Astrocyte (in vitro differentiated cells and primary cell): Measurements from ENCODE around the gene GREB1L. TPM values are rescaled to one million over a fixed set of nuclear protein-coding genes. Genes with fewer than 3 reads are reported as not detected.

ENCODE experiments used
- DNase-seq: peaks from one replicate; pipeline ENCODE4 v3.0.0-alpha.2; 2010; ENCODE audit warnings: low read depth
- FAIRE-seq: peaks from 2 replicates; lab custom pipeline; 2011; peaks lifted over from hg19 to GRCh38; lab: Jason Lieb, UNC
- H2AFZ ChIP-seq: 2 replicates; pipeline ENCODE4 v1.6.0; 2012; ENCODE audit warnings: low read depth, low read length, inconsistent platforms
- H3K27ac ChIP-seq: 2 replicates; pipeline ENCODE4 v1.5.1; 2011; ENCODE audit warnings: low read depth, low read length, inconsistent platforms
- H3K27me3 ChIP-seq: 2 replicates; pipeline ENCODE4 v1.6.0; 2011; ENCODE audit warnings: low read length, inconsistent platforms; ENCODE audit not compliant: insufficient read depth
- H3K36me3 ChIP-seq: 2 replicates; pipeline ENCODE4 v1.5.1; 2011; ENCODE audit warnings: low read length, inconsistent platforms; ENCODE audit not compliant: insufficient read depth
- H3K4me1 ChIP-seq: 2 replicates; pipeline ENCODE4 v1.5.1; 2011; ENCODE audit warnings: low read length, inconsistent platforms; ENCODE audit not compliant: insufficient read depth
- H3K4me2 ChIP-seq: 2 replicates; pipeline ENCODE4 v1.6.0; 2012; ENCODE audit warnings: low read length, inconsistent platforms
- H3K4me3 ChIP-seq: 2 replicates; pipeline ENCODE4 v1.5.1; 2011; ENCODE audit warnings: low read depth, mild to moderate bottlenecking, low read length, inconsistent platforms; ENCODE audit not compliant: insufficient read depth
- H3K79me2 ChIP-seq: 2 replicates; pipeline ENCODE4 v1.6.0; 2012; ENCODE audit warnings: mild to moderate bottlenecking, low read length, inconsistent platforms; ENCODE audit not compliant: insufficient read depth
- H3K9ac ChIP-seq: 2 replicates; pipeline ENCODE4 v1.6.0; 2012; ENCODE audit warnings: mild to moderate bottlenecking, low read length, inconsistent platforms
- H3K9me3 ChIP-seq: 2 replicates; pipeline ENCODE4 v1.5.1; 2012; ENCODE audit warnings: low read depth, mild to moderate bottlenecking, low read length, inconsistent platforms; ENCODE audit not compliant: insufficient read depth
- H4K20me1 ChIP-seq: 2 replicates; pipeline ENCODE4 v1.6.0; 2012; ENCODE audit warnings: low read length, inconsistent platforms; ENCODE audit not compliant: insufficient read depth
- H3K27ac Mint-ChIP-seq: one replicate; pipeline ENCODE4 v1.8.0; 2021; ENCODE audit warnings: mild to moderate bottlenecking, mixed read lengths; ENCODE audit not compliant: unreplicated experiment
- H3K27me3 Mint-ChIP-seq: one replicate; pipeline ENCODE4 v1.8.0; 2021; ENCODE audit warnings: low read depth, mixed read lengths; ENCODE audit not compliant: unreplicated experiment
- H3K36me3 Mint-ChIP-seq: one replicate; pipeline ENCODE4 v1.8.0; 2021; ENCODE audit warnings: low read depth, mixed read lengths; ENCODE audit not compliant: unreplicated experiment
- H3K4me1 Mint-ChIP-seq: one replicate; pipeline ENCODE4 v1.8.0; 2021; ENCODE audit warnings: low read depth, mixed read lengths; ENCODE audit not compliant: unreplicated experiment
- H3K4me3 Mint-ChIP-seq: one replicate; pipeline ENCODE4 v1.8.0; 2021; ENCODE audit warnings: mild to moderate bottlenecking, moderate library complexity, mixed read lengths; ENCODE audit not compliant: unreplicated experiment
- H3K9me3 Mint-ChIP-seq: one replicate; pipeline ENCODE4 v1.8.0; 2021; ENCODE audit warnings: mild to moderate bottlenecking, mixed read lengths; ENCODE audit not compliant: unreplicated experiment
- CTCF ChIP-seq: IDR thresholded peaks from 2 replicates; pipeline ENCODE4 v1.5.1; 2011; ENCODE audit warnings: low read depth, mild to moderate bottlenecking, inconsistent platforms, low read length, moderate library complexity; ENCODE audit not compliant: insufficient read depth
- EZH2 ChIP-seq: IDR thresholded peaks from 2 replicates; pipeline ENCODE4 v1.6.1; 2012; ENCODE audit warnings: mild to moderate bottlenecking, low read length, inconsistent platforms; ENCODE audit not compliant: insufficient read depth
- total RNA-seq: library from RNA; stranded (reverse); gene quantifications from 2 replicates; pipeline ENCODE4 v1.2.1, GENCODE V29; 2021

GREB1L gene
- total RNA-seq, 1 donor from 2014 or later = 16.2 TPM

DNA sequence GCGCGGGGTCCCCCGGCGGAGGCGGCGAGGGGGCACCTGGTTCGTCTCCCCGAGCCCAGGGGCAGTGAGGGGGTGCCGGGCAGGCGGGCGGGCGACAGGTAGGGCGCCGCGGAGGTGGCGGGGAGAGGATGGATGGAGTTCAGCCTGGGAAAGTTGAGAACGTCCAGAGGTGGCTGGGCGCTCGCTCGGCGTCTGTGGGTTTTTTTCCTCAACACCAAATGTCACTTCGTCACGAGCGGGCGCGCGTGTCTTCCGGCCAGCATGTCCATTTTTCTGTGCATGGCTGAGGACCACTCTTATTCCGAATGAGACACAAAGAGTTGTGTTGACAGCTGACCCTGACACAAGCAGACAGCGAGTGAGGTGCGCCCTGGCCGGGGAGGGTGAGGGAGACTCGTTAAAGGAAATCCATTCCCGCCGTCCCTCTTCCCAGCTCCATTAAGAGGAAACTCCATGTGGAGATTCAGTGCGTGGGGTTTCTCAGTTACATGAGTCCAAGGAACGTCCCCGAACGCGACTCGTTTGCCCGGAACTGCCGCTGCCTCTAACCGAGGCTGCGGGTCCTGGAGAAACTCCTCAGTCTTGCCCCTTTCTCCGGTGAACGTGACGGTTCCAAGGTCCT is 859 bp downstream of the GREB1L start:
- TF ChIP-seq CTCF = no peak
- TF ChIP-seq EZH2 = peak; percentile 81
- peaks cover 12% of the 10 kb centered on the region for H3K27me3 ChIP-seq
- peak; percentile 17 for DNase-seq
- H3K4me1 ChIP-seq = peaks cover 4% of the 10 kb centered on the region
- Mint-ChIP-seq H3K36me3 (no peaks in the 10 kb centered on the region), H3K4me3 (peak overlapping the region; percentile 88), H3K27me3 (peaks cover 24% of the 10 kb centered on the region), H3K4me1 (peaks cover 6% of the 10 kb centered on the region), H3K9me3 (no peaks in the 10 kb centered on the region), H3K27ac (no peak overlapping the region)
- no peak overlapping the region for H3K27ac ChIP-seq
- peak overlapping the region; percentile 96 for H3K4me2 ChIP-seq
- H4K20me1 ChIP-seq = no peaks in the 10 kb centered on the region
- no peaks in the 10 kb centered on the region for H3K9me3 ChIP-seq
- H3K4me3 ChIP-seq = peak overlapping the region; percentile 71
- H3K9ac ChIP-seq = peak overlapping the region; percentile 69
- no peaks in the 10 kb centered on the region for H3K79me2 ChIP-seq
- no peaks in the 10 kb centered on the region for H3K36me3 ChIP-seq
- no peak for FAIRE-seq
- peak overlapping the region; percentile 92 for H2AFZ ChIP-seq

- Mint-ChIP-seq H3K36me3 (no peaks in the 10 kb centered on the region), H3K27ac (no peak overlapping the region), H3K9me3 (no peaks in the 10 kb centered on the region), H3K27me3 (no peaks in the 10 kb centered on the region), H3K4me1 (peaks cover 29% of the 10 kb centered on the region), H3K4me3 (no peak overlapping the region)
- Histone ChIP-seq H3K36me3 (no peaks in the 10 kb centered on the region), H3K27ac (no peak overlapping the region), H4K20me1 (no peaks in the 10 kb centered on the region), H3K9me3 (no peaks in the 10 kb centered on the region), H3K4me3 (no peak overlapping the region), H3K9ac (no peak overlapping the region), H3K4me2 (no peak overlapping the region), H2AFZ (no peak overlapping the region), H3K79me2 (no peaks in the 10 kb centered on the region), H3K4me1 (no peaks in the 10 kb centered on the region), H3K27me3 (no peaks in the 10 kb centered on the region)
- TF ChIP-seq CTCF (no peak), EZH2 (no peak)
- no peak for FAIRE-seq
- DNase-seq = no peak
These were observed 12.5 kb downstream of the GREB1L start for GRCh38 chr18:21254576-21254975.

GRCh38 chr18:21255211-21255610 is 13.2 kb downstream of the GREB1L start:
- no peaks in the 10 kb centered on the region for H3K4me1 ChIP-seq
- no peaks in the 10 kb centered on the region for H3K27me3 Mint-ChIP-seq
- H3K79me2 ChIP-seq = no peaks in the 10 kb centered on the region
- H3K27me3 ChIP-seq = no peaks in the 10 kb centered on the region
- H3K36me3 ChIP-seq = no peaks in the 10 kb centered on the region
- H3K9me3 Mint-ChIP-seq = no peaks in the 10 kb centered on the region
- H3K9me3 ChIP-seq = no peaks in the 10 kb centered on the region
- H4K20me1 ChIP-seq = no peaks in the 10 kb centered on the region
- no peak overlapping the region for H3K27ac Mint-ChIP-seq
- no peak overlapping the region for H3K27ac ChIP-seq
- H3K4me1 Mint-ChIP-seq = peaks cover 30% of the 10 kb centered on the region
- FAIRE-seq (no peak), DNase-seq (no peak)
- H3K4me3 Mint-ChIP-seq = no peak overlapping the region
- H3K4me3 ChIP-seq = no peak overlapping the region
- no peak overlapping the region for H3K9ac ChIP-seq
- H3K36me3 Mint-ChIP-seq = no peaks in the 10 kb centered on the region
- TF ChIP-seq CTCF = no peak
- TF ChIP-seq EZH2 = no peak
- no peak overlapping the region for H3K4me2 ChIP-seq
- H2AFZ ChIP-seq = no peak overlapping the region
